HCT116 (cell line): ENCODE results near the gene GGA1. TPM values are rescaled to one million over a fixed set of nuclear protein-coding genes. Genes with fewer than 3 reads are reported as not detected.

Experiments used
- total RNA-seq: library from RNA; stranded (reverse); gene quantifications from one replicate; pipeline ENCODE4 v1.2.1, GENCODE V29; 2021; ENCODE audit not compliant: unreplicated experiment

The GGA1 gene
- total RNA-seq, 1 experiment from 2014 or later = 89.8 TPM

Other genes with a start within 250 kb of the GGA1 start
- 45.4 TPM for gene ELFN2, start 181.4 kb upstream of the GGA1 start, total RNA-seq
- 4.5 TPM for gene MFNG, start 122.5 kb upstream of the GGA1 start, total RNA-seq
- gene CARD10, start 89.4 kb upstream of the GGA1 start, total RNA-seq = 32.0 TPM
- gene CDC42EP1, start 48.4 kb upstream of the GGA1 start, total RNA-seq = 160 TPM
- gene LGALS2, start 28.7 kb upstream of the GGA1 start, total RNA-seq = not detected
- gene SH3BP1, start 30.8 kb downstream of the GGA1 start, total RNA-seq = 48.4 TPM
- gene PDXP, start 49.9 kb downstream of the GGA1 start, total RNA-seq = 42.7 TPM
- gene LGALS1, start 66.8 kb downstream of the GGA1 start, total RNA-seq = 1,080 TPM
- gene NOL12, start 77.5 kb downstream of the GGA1 start, total RNA-seq = 31.4 TPM
- 244 TPM for gene TRIOBP, start 88.2 kb downstream of the GGA1 start, total RNA-seq
- gene GCAT, start 199.1 kb downstream of the GGA1 start, total RNA-seq = 88.7 TPM
- gene GALR3, start 214.5 kb downstream of the GGA1 start, total RNA-seq = 0.32 TPM
- 29.8 TPM for gene ANKRD54, start 235.5 kb downstream of the GGA1 start, total RNA-seq
- 687 TPM for gene EIF3L, start 240.6 kb downstream of the GGA1 start, total RNA-seq